Activated T-cell treated with anti-CD3 and anti-CD28 coated beads, Interleukin-2, amount 50 U/mL, for 24 hours (primary cell): ENCODE results near the gene CEP78.

Experiments used
- DNase-seq: peaks from one replicate; pipeline ENCODE4 v3.0.0-alpha.2; 2020
- H3K27ac Mint-ChIP-seq: 2 replicates; pipeline ENCODE4 v1.8.0; 2020; ENCODE audit warnings: mild to moderate bottlenecking, mixed read lengths
- H3K27me3 Mint-ChIP-seq: 2 replicates; pipeline ENCODE4 v1.8.0; 2020; ENCODE audit warnings: mixed read lengths
- H3K36me3 Mint-ChIP-seq: 2 replicates; pipeline ENCODE4 v1.8.0; 2020; ENCODE audit warnings: low read depth, mixed read lengths
- H3K4me1 Mint-ChIP-seq: 2 replicates; pipeline ENCODE4 v1.8.0; 2020; ENCODE audit warnings: low read depth, mixed read lengths
- H3K4me3 Mint-ChIP-seq: 2 replicates; pipeline ENCODE4 v1.8.0; 2020; ENCODE audit warnings: mild to moderate bottlenecking, moderate library complexity, mixed read lengths
- H3K9me3 Mint-ChIP-seq: 2 replicates; pipeline ENCODE4 v1.8.0; 2020; ENCODE audit warnings: mixed read lengths

Gene CEP78

GRCh38 chr9:78320030-78320693 is 84.3 kb downstream of the CEP78 start:
- H3K4me3 Mint-ChIP-seq = no peak overlapping the region
- no peak for DNase-seq
- H3K4me1 Mint-ChIP-seq = no peaks in the 10 kb centered on the region
- no peaks in the 10 kb centered on the region for H3K9me3 Mint-ChIP-seq
- no peaks in the 10 kb centered on the region for H3K27me3 Mint-ChIP-seq
- H3K36me3 Mint-ChIP-seq = peaks cover 96% of the 10 kb centered on the region
- no peak overlapping the region for H3K27ac Mint-ChIP-seq

GRCh38 chr9:78320875-78321496 is 85.1 kb downstream of the CEP78 start:
- DNase-seq = no peak
- Mint-ChIP-seq H3K36me3 (peaks cover 96% of the 10 kb centered on the region), H3K9me3 (no peaks in the 10 kb centered on the region), H3K4me1 (no peaks in the 10 kb centered on the region), H3K27me3 (no peaks in the 10 kb centered on the region), H3K27ac (no peak overlapping the region), H3K4me3 (no peak overlapping the region)

GRCh38 chr9:78321505-78321904 is 85.6 kb downstream of the CEP78 start:
- no peak overlapping the region for H3K4me3 Mint-ChIP-seq
- no peaks in the 10 kb centered on the region for H3K27me3 Mint-ChIP-seq
- H3K27ac Mint-ChIP-seq = no peak overlapping the region
- H3K4me1 Mint-ChIP-seq = no peaks in the 10 kb centered on the region
- no peak for DNase-seq
- H3K9me3 Mint-ChIP-seq = no peaks in the 10 kb centered on the region
- H3K36me3 Mint-ChIP-seq = peaks cover 95% of the 10 kb centered on the region

- Mint-ChIP-seq H3K27me3 (no peaks in the 10 kb centered on the region), H3K4me1 (no peaks in the 10 kb centered on the region), H3K27ac (no peak overlapping the region), H3K9me3 (no peaks in the 10 kb centered on the region), H3K4me3 (no peak overlapping the region), H3K36me3 (peaks cover 94% of the 10 kb centered on the region)
- DNase-seq = no peak
Observed at GRCh38 chr9:78324068-78324650, 88.3 kb downstream of the CEP78 start.

GRCh38 chr9:78324682-78325081 is 88.8 kb downstream of the CEP78 start:
- H3K36me3 Mint-ChIP-seq = peaks cover 93% of the 10 kb centered on the region
- DNase-seq = no peak
- H3K4me3 Mint-ChIP-seq = no peak overlapping the region
- no peaks in the 10 kb centered on the region for H3K9me3 Mint-ChIP-seq
- H3K27me3 Mint-ChIP-seq = no peaks in the 10 kb centered on the region
- H3K27ac Mint-ChIP-seq = no peak overlapping the region
- H3K4me1 Mint-ChIP-seq = no peaks in the 10 kb centered on the region

- H3K4me1 Mint-ChIP-seq = no peaks in the 10 kb centered on the region
- H3K4me3 Mint-ChIP-seq = no peak overlapping the region
- no peak for DNase-seq
- H3K36me3 Mint-ChIP-seq = peaks cover 93% of the 10 kb centered on the region
- H3K9me3 Mint-ChIP-seq = no peaks in the 10 kb centered on the region
- H3K27ac Mint-ChIP-seq = no peak overlapping the region
- H3K27me3 Mint-ChIP-seq = no peaks in the 10 kb centered on the region
Observed at GRCh38 chr9:78325343-78325742, 89.5 kb downstream of the CEP78 start.

GRCh38 chr9:78325846-78326360 is 90.0 kb downstream of the CEP78 start:
- H3K9me3 Mint-ChIP-seq = no peaks in the 10 kb centered on the region
- H3K27me3 Mint-ChIP-seq = no peaks in the 10 kb centered on the region
- peaks cover 93% of the 10 kb centered on the region for H3K36me3 Mint-ChIP-seq
- DNase-seq = no peak
- no peak overlapping the region for H3K27ac Mint-ChIP-seq
- no peaks in the 10 kb centered on the region for H3K4me1 Mint-ChIP-seq
- H3K4me3 Mint-ChIP-seq = no peak overlapping the region

GRCh38 chr9:78326564-78326963 is 90.7 kb downstream of the CEP78 start:
- H3K27me3 Mint-ChIP-seq = no peaks in the 10 kb centered on the region
- no peaks in the 10 kb centered on the region for H3K4me1 Mint-ChIP-seq
- no peak for DNase-seq
- H3K4me3 Mint-ChIP-seq = no peak overlapping the region
- no peaks in the 10 kb centered on the region for H3K9me3 Mint-ChIP-seq
- H3K27ac Mint-ChIP-seq = no peak overlapping the region
- H3K36me3 Mint-ChIP-seq = peaks cover 93% of the 10 kb centered on the region
